ENCODE measurements around the gene MCC.

MCC gene

DNA sequence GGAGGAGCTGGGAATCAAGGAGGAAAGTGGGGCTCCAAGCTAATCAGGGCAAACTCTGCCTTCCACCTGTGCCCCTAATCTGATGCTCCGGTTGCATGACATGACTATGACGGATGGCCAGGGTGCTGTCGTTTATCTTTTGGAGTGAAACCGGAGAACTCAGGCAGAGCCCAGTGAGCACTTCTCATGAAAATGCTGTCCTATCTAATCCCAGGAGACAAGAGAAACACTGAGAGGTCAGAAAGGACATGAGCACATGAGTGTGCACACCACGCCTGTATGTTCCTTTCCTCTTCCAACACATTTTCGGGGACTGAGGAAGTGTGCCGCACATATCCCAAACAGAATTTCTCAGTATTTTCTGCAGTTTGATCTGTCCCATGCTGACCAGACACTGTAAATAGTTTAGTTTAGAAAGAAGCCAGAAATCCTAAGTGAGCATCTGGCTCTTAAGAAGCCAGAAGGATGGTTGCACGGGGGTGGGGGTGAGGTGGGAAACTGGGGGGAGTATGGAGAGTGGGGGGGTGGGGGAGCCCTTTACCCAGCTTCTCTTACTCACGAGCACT, 270.6 kb downstream of the MCC start:
- TF ChIP-seq GLIS3 (CRISPR knock-in tag; IDR thresholded peaks at IDR 0.05): no peak
- TF ChIP-seq ZFP3 (CRISPR knock-in tag; IDR thresholded peaks at IDR 0.05): no peak
- TF ChIP-seq, protein P1, sequence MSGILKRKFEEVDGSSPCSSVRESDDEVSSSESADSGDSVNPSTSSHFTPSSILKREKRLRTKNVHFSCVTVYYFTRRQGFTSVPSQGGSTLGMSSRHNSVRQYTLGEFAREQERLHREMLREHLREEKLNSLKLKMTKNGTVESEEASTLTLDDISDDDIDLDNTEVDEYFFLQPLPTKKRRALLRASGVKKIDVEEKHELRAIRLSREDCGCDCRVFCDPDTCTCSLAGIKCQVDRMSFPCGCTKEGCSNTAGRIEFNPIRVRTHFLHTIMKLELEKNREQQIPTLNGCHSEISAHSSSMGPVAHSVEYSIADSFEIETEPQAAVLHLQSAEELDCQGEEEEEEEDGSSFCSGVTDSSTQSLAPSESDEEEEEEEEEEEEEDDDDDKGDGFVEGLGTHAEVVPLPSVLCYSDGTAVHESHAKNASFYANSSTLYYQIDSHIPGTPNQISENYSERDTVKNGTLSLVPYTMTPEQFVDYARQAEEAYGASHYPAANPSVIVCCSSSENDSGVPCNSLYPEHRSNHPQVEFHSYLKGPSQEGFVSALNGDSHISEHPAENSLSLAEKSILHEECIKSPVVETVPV (CRISPR knock-in tag; IDR thresholded peaks at IDR 0.05): no peak
- TF ChIP-seq ZNF70 (CRISPR knock-in tag; IDR thresholded peaks at IDR 0.05): no peak
- TF ChIP-seq, protein P2, sequence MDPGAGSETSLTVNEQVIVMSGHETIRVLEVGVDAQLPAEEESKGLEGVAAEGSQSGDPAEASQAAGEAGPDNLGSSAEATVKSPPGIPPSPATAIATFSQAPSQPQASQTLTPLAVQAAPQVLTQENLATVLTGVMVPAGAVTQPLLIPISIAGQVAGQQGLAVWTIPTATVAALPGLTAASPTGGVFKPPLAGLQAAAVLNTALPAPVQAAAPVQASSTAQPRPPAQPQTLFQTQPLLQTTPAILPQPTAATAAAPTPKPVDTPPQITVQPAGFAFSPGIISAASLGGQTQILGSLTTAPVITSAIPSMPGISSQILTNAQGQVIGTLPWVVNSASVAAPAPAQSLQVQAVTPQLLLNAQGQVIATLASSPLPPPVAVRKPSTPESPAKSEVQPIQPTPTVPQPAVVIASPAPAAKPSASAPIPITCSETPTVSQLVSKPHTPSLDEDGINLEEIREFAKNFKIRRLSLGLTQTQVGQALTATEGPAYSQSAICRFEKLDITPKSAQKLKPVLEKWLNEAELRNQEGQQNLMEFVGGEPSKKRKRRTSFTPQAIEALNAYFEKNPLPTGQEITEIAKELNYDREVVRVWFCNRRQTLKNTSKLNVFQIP (CRISPR knock-in tag; IDR thresholded peaks at IDR 0.05; ENCODE audit: borderline replicate concordance, low read depth): no peak
- no peak for TF ChIP-seq PPARA (CRISPR knock-in tag; IDR thresholded peaks at IDR 0.05; ENCODE audit: borderline replicate concordance)
- no peak for TF ChIP-seq ZC3H10 (CRISPR knock-in tag; IDR thresholded peaks at IDR 0.05)
- TF ChIP-seq ZNF8 (CRISPR knock-in tag; IDR thresholded peaks at IDR 0.05): no peak
- TF ChIP-seq ZFP30 (CRISPR knock-in tag; IDR thresholded peaks at IDR 0.05): no peak
- TF ChIP-seq, protein P3, sequence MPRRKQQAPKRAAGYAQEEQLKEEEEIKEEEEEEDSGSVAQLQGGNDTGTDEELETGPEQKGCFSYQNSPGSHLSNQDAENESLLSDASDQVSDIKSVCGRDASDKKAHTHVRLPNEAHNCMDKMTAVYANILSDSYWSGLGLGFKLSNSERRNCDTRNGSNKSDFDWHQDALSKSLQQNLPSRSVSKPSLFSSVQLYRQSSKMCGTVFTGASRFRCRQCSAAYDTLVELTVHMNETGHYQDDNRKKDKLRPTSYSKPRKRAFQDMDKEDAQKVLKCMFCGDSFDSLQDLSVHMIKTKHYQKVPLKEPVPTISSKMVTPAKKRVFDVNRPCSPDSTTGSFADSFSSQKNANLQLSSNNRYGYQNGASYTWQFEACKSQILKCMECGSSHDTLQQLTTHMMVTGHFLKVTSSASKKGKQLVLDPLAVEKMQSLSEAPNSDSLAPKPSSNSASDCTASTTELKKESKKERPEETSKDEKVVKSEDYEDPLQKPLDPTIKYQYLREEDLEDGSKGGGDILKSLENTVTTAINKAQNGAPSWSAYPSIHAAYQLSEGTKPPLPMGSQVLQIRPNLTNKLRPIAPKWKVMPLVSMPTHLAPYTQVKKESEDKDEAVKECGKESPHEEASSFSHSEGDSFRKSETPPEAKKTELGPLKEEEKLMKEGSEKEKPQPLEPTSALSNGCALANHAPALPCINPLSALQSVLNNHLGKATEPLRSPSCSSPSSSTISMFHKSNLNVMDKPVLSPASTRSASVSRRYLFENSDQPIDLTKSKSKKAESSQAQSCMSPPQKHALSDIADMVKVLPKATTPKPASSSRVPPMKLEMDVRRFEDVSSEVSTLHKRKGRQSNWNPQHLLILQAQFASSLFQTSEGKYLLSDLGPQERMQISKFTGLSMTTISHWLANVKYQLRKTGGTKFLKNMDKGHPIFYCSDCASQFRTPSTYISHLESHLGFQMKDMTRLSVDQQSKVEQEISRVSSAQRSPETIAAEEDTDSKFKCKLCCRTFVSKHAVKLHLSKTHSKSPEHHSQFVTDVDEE (CRISPR knock-in tag; IDR thresholded peaks at IDR 0.05): no peak
- no peak for TF ChIP-seq ZNF565 (CRISPR knock-in tag; conservative IDR thresholded peaks at IDR 0.05; ENCODE audit: low read depth)
- no peak for TF ChIP-seq RARB (CRISPR knock-in tag; IDR thresholded peaks at IDR 0.05)
- no peak for TF ChIP-seq TOX (CRISPR knock-in tag; IDR thresholded peaks at IDR 0.05; ENCODE audit: borderline replicate concordance)
- TF ChIP-seq BACH2 (CRISPR knock-in tag; IDR thresholded peaks at IDR 0.05; ENCODE audit: borderline replicate concordance): no peak
- TF ChIP-seq, protein P4, sequence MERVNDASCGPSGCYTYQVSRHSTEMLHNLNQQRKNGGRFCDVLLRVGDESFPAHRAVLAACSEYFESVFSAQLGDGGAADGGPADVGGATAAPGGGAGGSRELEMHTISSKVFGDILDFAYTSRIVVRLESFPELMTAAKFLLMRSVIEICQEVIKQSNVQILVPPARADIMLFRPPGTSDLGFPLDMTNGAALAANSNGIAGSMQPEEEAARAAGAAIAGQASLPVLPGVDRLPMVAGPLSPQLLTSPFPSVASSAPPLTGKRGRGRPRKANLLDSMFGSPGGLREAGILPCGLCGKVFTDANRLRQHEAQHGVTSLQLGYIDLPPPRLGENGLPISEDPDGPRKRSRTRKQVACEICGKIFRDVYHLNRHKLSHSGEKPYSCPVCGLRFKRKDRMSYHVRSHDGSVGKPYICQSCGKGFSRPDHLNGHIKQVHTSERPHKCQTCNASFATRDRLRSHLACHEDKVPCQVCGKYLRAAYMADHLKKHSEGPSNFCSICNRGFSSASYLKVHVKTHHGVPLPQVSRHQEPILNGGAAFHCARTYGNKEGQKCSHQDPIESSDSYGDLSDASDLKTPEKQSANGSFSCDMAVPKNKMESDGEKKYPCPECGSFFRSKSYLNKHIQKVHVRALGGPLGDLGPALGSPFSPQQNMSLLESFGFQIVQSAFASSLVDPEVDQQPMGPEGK (CRISPR knock-in tag; IDR thresholded peaks at IDR 0.05; ENCODE audit: borderline replicate concordance): no peak
- ATAC-seq: no peak

DNA sequence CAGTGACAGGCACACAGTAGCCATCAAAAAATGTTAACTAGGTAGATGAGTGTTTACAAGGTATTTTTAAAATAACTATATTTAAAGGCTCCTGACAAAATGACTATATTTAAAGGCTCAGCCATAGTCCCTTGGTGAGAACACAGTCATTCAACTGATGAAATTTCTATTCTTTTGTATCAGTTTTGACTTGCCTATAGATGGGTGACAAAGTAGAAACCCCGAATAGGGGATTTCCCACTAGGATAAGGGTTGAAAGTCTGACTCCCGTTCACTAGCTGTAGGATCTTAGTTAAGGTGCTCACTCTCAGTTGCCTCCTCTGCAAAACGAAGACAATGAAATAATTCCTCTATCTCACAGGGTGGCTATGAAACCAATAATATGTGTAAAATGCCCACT, 271.7 kb downstream of the MCC start:
- no peak for ATAC-seq
- TF ChIP-seq, protein P4 (CRISPR knock-in tag; IDR thresholded peaks at IDR 0.05; ENCODE audit: borderline replicate concordance): no peak
- no peak for TF ChIP-seq PPARA (CRISPR knock-in tag; IDR thresholded peaks at IDR 0.05; ENCODE audit: borderline replicate concordance)
- TF ChIP-seq ZFP3 (CRISPR knock-in tag; IDR thresholded peaks at IDR 0.05): no peak
- TF ChIP-seq BACH2 (CRISPR knock-in tag; IDR thresholded peaks at IDR 0.05; ENCODE audit: borderline replicate concordance): no peak
- no peak for TF ChIP-seq GLIS3 (CRISPR knock-in tag; IDR thresholded peaks at IDR 0.05)
- no peak for TF ChIP-seq ARNTL (CRISPR knock-in tag; IDR thresholded peaks at IDR 0.05; ENCODE audit: borderline replicate concordance, low read depth)
- no peak for TF ChIP-seq TCF4 (CRISPR knock-in tag; IDR thresholded peaks at IDR 0.05; ENCODE audit: borderline replicate concordance)
- TF ChIP-seq ZFP30 (CRISPR knock-in tag; IDR thresholded peaks at IDR 0.05): no peak
- no peak for TF ChIP-seq ISL1 (CRISPR knock-in tag; IDR thresholded peaks at IDR 0.05)

DNA sequence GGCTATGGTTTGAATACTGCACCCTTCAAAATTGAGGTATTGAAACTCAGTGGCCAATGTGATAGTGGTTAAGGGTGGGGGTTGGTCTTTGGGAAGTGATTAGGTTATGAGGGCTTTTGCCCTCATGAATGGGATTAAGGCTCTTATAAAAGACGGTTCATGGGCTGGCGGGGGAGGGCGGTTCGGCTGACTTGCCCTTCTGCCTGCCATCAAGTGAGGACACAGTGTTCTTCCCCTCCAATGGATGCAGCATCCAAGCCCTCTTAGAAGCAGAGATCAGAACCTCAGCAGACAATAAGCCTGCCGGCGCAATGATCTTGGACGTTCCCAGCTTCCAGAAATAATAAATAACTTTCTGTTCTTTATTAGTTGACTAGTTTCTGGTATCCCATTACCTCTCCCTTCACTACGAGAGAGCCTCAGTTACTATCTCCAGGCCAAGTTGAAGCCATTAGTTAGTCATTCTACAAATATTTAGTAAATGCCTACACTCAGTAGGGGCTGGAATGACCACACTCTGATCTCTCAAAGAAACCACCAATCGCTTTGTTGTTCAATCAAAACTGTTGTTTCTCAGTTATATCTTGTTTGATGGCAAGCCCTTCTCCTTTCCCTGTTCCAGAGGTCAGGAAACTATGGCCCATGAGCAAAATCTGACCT, 272.7 kb downstream of the MCC start:
- ATAC-seq: no peak
- TF ChIP-seq, protein P4 (CRISPR knock-in tag; IDR thresholded peaks at IDR 0.05; ENCODE audit: borderline replicate concordance): no peak
- TF ChIP-seq GLIS3 (CRISPR knock-in tag; IDR thresholded peaks at IDR 0.05) (no peak), ZNF565 (CRISPR knock-in tag; conservative IDR thresholded peaks at IDR 0.05; ENCODE audit: low read depth) (no peak), ZC3H10 (CRISPR knock-in tag; IDR thresholded peaks at IDR 0.05) (no peak), BACH2 (CRISPR knock-in tag; IDR thresholded peaks at IDR 0.05; ENCODE audit: borderline replicate concordance) (no peak), TCF4 (CRISPR knock-in tag; IDR thresholded peaks at IDR 0.05; ENCODE audit: borderline replicate concordance) (no peak), ZNF8 (CRISPR knock-in tag; IDR thresholded peaks at IDR 0.05) (no peak), ZNF70 (CRISPR knock-in tag; IDR thresholded peaks at IDR 0.05) (no peak), OSR1 (CRISPR knock-in tag; IDR thresholded peaks at IDR 0.05) (no peak), ZFP30 (CRISPR knock-in tag; IDR thresholded peaks at IDR 0.05) (no peak), RARB (CRISPR knock-in tag; IDR thresholded peaks at IDR 0.05) (no peak), ARNTL (CRISPR knock-in tag; IDR thresholded peaks at IDR 0.05; ENCODE audit: borderline replicate concordance, low read depth) (no peak), PPARA (CRISPR knock-in tag; IDR thresholded peaks at IDR 0.05; ENCODE audit: borderline replicate concordance) (no peak)
- TF ChIP-seq, protein P3 (CRISPR knock-in tag; IDR thresholded peaks at IDR 0.05): no peak
